Measurements from ENCODE around the gene MRGPRF. TPM values are rescaled to one million over a fixed set of nuclear protein-coding genes. Genes with fewer than 3 reads are reported as not detected.

Gene MRGPRF
- total and polyA plus RNA-seq, 2 of the 8 experiments (the other 6 are each of a cell fraction or from before 2014, with no cell fraction given) = 7.5 to 11.0 TPM

DNA sequence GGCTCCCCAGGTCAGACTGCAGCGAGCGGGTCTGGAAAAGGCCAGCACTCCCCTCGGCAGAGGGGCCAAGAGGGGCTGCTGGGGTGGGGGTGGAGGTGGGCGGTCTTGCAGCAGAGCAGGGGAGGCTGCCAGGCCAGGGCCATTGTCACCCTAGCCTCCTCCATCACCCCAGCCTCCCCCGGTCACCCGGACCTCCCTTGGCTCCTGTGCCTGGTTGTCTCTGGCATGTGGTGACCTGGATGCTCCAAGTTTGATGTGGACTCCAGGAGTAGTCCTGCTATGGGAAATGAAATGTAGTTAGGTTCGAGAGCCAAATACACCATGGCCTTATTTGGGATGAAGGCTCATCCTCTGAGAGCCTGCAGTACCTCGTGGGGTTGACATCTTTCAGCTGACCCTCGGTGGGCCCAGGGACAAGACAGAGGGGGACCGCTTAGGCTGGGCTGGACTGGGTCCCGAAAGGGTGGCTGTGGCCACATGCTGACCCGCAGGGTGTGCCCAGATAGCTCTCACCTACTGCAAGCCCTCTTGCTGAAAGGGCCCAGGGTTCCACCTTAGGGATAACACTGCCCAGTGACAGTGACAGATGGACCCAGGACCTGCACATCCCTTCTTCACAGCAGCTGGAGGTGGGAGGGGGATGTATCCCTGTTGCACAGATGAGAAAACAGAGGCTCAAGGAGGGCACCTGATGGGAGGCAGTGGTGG lies 56.3 kb downstream of the MRGPRF start (continued):
- TF ChIP-seq CHD7 (IDR thresholded peaks at IDR 0.05; ENCODE audit: insufficient replicate concordance, low read length) = no peak

Measured in H1 (cell line).